HepG2 (cell line): Measurements from ENCODE around the gene OR2B2. TPM values are rescaled to one million over a fixed set of nuclear protein-coding genes. Genes with fewer than 3 reads are reported as not detected.
"Not testable (repeated sequence)": the region's sequence is repeated elsewhere in the genome, so short reads cannot be mapped to it uniquely, and the experiment has no call there.

Source experiments
- ATAC-seq: fragments of 200-7000 bp; cut with Tn5 transposase; 3 replicates; pipeline ENCODE4 v1.9.1; 2020; ENCODE audit warnings: mild to moderate bottlenecking, moderate library complexity
- BruUV-seq: library from RNA; stranded (reverse); fragments of 400-500 nt; replicated peaks from 2 replicates; lab custom pipeline; 2021; lab: Mats Ljungman, UMichigan
- CTCF ChIA-PET: fragments of 300-600 bp; formaldehyde crosslinking; extraction: SDS; loops from one replicate; lab custom pipeline; 2021; ENCODE audit warnings: low total read pairs, inconsistent platforms, low intra/inter-chr PET ratio; lab: Yijun Ruan, JAX
- POLR2A ChIA-PET: fragments of 350-600 bp; sonication (Branson Sonifier 250); formaldehyde crosslinking; loops from one replicate; lab custom pipeline; 2020; ENCODE audit warnings: antibody characterized with exemption, inconsistent platforms; lab: Yijun Ruan, JAX
- DNase-seq: peaks from one replicate; pipeline ENCODE4 v3.0.0-alpha.2; 2015; ENCODE audit warnings: low spot score
- FAIRE-seq: peaks from 3 replicates; lab custom pipeline; 2011; peaks lifted over from hg19 to GRCh38; lab: Jason Lieb, UNC
- H2AFZ ChIP-seq: one replicate; pipeline ENCODE4 v1.6.1; 2011; ENCODE audit warnings: low read length, inconsistent platforms
- H3K27ac ChIP-seq: fragments of 300-600 bp; 3 replicates; pipeline ENCODE4 v1.8.0; 2011; ENCODE audit warnings: mixed run types, mild to moderate bottlenecking, mixed read lengths, low read length, inconsistent platforms; ENCODE audit not compliant: insufficient read depth; ENCODE audit errors: extremely low read length
- H3K27me3 ChIP-seq, 2 experiments: fragments of 200-600 bp in 1 of 2; 2 replicates in 1 of 2; 3 replicates in 1 of 2; pipeline versions ENCODE4 v1.6.0 to v1.8.0; 2011; ENCODE audit warnings: low read length in 2 of 2, mild to moderate bottlenecking in 2 of 2, moderate library complexity in 2 of 2, inconsistent platforms in 1 of 2; ENCODE audit not compliant: insufficient read depth in 2 of 2, control insufficient read depth in 1 of 2
- H3K36me3 ChIP-seq, 2 experiments: fragments of 200-600 bp in 1 of 2; replicated peaks in 1 of 2; 2 replicates in 1 of 2; 3 replicates in 1 of 2; pipeline versions ENCODE4 v1.5.1 to v1.8.0; 2011; ENCODE audit warnings: low read length in 2 of 2, inconsistent platforms in 1 of 2; ENCODE audit not compliant: insufficient read depth in 2 of 2, control insufficient read depth in 1 of 2
- H3K4me1 ChIP-seq: 2 replicates; pipeline ENCODE4 v1.5.1; 2012; ENCODE audit warnings: low read length, inconsistent platforms; ENCODE audit not compliant: insufficient read depth
- H3K4me2 ChIP-seq: 2 replicates; pipeline ENCODE4 v1.6.0; 2011; ENCODE audit warnings: low read depth, low read length, inconsistent platforms
- H3K4me3 ChIP-seq, 3 experiments: fragments of 200-600 bp in 1 of 3; sonication (generic), shearing (Covaris generic) in 1 of 3; replicated peaks in 1 of 3; 2 replicates each; pipeline ENCODE4 v1.5.1; 2011 to 2016; ENCODE audit warnings: low read length in 3 of 3, inconsistent platforms in 2 of 3, low read depth in 2 of 3, mild to moderate bottlenecking in 2 of 3, control low read depth in 1 of 3, mixed read lengths in 1 of 3; ENCODE audit not compliant: insufficient read depth in 1 of 3
- H3K79me2 ChIP-seq: one replicate; pipeline ENCODE4 v1.6.1; 2011; ENCODE audit warnings: low read length, inconsistent platforms; ENCODE audit not compliant: insufficient read depth
- H3K9ac ChIP-seq: 2 replicates; pipeline ENCODE4 v1.6.0; 2011; ENCODE audit warnings: mild to moderate bottlenecking, low read depth, low read length, inconsistent platforms; ENCODE audit not compliant: insufficient read depth
- H3K9me3 ChIP-seq: 2 replicates; pipeline ENCODE4 v1.5.1; 2012; ENCODE audit warnings: mild to moderate bottlenecking, low read length
- H4K20me1 ChIP-seq: 2 replicates; pipeline ENCODE4 v1.6.0; 2011; ENCODE audit warnings: inconsistent platforms, mild to moderate bottlenecking, low read length, moderate library complexity; ENCODE audit not compliant: insufficient read depth
- ATF7 ChIP-seq, 2 experiments: fragments of 450-650 bp in 1 of 2; sonication (generic) in 1 of 2; formaldehyde crosslinking in 1 of 2; IDR thresholded peaks; 2 replicates each; pipeline versions ENCODE4 v1.4.0 to v1.6.1; 2016 to 2020; ENCODE audit warnings: antibody characterized with exemption in 1 of 2, mild to moderate bottlenecking in 1 of 2, missing genetic modification reagents in 1 of 2
- CREB1 ChIP-seq, 2 experiments: fragments of 450-650 bp in 1 of 2; IDR thresholded peaks; 2 replicates each; pipeline ENCODE4 v1.6.1; 2016 to 2017; ENCODE audit warnings: control low read depth in 1 of 2, mild to moderate bottlenecking in 1 of 2, missing compliant biosample characterization in 1 of 2, missing genetic modification characterization in 1 of 2
- YY1 ChIP-seq: IDR thresholded peaks from 2 replicates; pipeline ENCODE4 v1.6.1; 2011; ENCODE audit warnings: low read length, low read depth, moderate library complexity, mild to moderate bottlenecking; ENCODE audit not compliant: insufficient read depth, insufficient replicate concordance
- ZBTB20 ChIP-seq: sonication (generic); formaldehyde crosslinking; IDR thresholded peaks from 2 replicates; pipeline ENCODE4 v1.8.1; 2023; ENCODE audit warnings: missing genetic modification reagents, low read depth, mild to moderate bottlenecking, borderline replicate concordance
- ZNF121 ChIP-seq: sonication (generic); formaldehyde crosslinking; IDR thresholded peaks from 2 replicates; pipeline ENCODE4 v1.5.0; 2020; ENCODE audit warnings: mild to moderate bottlenecking, missing genetic modification reagents
- WGBS: methylation state at CpG from one replicate; pipeline ENCODE4 v1.1.6; 2017; ENCODE audit warnings: low lambda C conversion rate; 5-methylcytosine and 5-hydroxymethylcytosine counted together
- in situ Hi-C: cut with HindIII; loops from 2 replicates; pipeline ENCODE4 v1.10.0; 2017; ENCODE audit warnings: low pct_unique_long_range_greater_than_20kb; ENCODE audit not compliant: extremely low pct_ligation_motif_present
- intact Hi-C: fragments of 100-400 bp; cut with micrococcal nuclease; formaldehyde crosslinking; loops from one replicate; pipeline ENCODE4 v1.10.0; 2022; ENCODE audit not compliant: unreplicated experiment
- polyA plus RNA-seq, 8 experiments: library from polyadenylated mRNA; depleted of rRNA in 3 of 8; stranded (reverse) in 7 of 8; unstranded in 1 of 8; fragments of >200 nt; fragmentation: Illumina TruSeq in 4 of 8; extraction: Trizol in 4 of 8; gene quantifications; 2 replicates each; pipeline versions ENCODE4 v1.2.1 to v1.2.3, GENCODE V29; 2011 to 2016; ENCODE audit warnings: low read depth in 4 of 8, missing spikeins in 1 of 8, mixed read lengths in 1 of 8; ENCODE audit not compliant: insufficient read depth in 1 of 8
- total RNA-seq, 5 experiments: library from RNA; depleted of rRNA; stranded (reverse); fragments of >200 nt; fragmentation: Illumina TruSeq; extraction: Trizol; gene quantifications; 2 replicates each; pipeline ENCODE4 v1.2.3, GENCODE V29; 2016; ENCODE audit warnings: low read depth in 1 of 5
- TF ChIP-seq, protein P1 (sequence below): sonication (generic); formaldehyde crosslinking; IDR thresholded peaks from 2 replicates; pipeline ENCODE4 v1.5.0; 2020; ENCODE audit warnings: missing genetic modification reagents
- TF ChIP-seq, protein P2 (sequence below): sonication (generic); formaldehyde crosslinking; IDR thresholded peaks from 2 replicates; pipeline ENCODE4 v1.8.0; 2022; ENCODE audit warnings: missing genetic modification reagents, low read depth, mild to moderate bottlenecking, borderline replicate concordance
- TF ChIP-seq, protein P3 (sequence below): sonication (generic); formaldehyde crosslinking; IDR thresholded peaks from 2 replicates; pipeline ENCODE4 v1.5.0; 2020; ENCODE audit warnings: mild to moderate bottlenecking, missing genetic modification reagents

OR2B2 gene
- total and polyA plus RNA-seq, 2 of the 13 experiments (the other 11 are each of a cell fraction or from before 2014, with no cell fraction given) = not detected

DNA sequence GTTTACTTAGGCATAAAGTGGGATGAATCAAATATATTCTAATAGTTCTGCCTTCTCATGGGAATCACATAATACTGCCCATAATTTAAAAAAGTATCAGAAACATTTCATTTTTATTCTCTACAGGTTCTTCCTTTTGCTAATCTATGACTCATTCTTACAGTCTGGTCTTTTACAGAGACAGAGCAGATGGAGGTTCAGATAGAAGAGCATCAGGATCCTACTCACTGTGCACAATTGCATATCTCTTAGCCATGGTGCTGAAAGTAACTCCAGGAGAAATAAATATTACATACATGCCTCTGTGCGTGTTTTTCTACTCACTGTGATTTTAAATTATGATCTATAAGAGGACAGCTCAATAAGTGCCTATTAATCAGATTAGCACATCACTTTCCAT is 28.6 kb upstream of the OR2B2 start (continued):
- TF ChIP-seq, protein P1, sequence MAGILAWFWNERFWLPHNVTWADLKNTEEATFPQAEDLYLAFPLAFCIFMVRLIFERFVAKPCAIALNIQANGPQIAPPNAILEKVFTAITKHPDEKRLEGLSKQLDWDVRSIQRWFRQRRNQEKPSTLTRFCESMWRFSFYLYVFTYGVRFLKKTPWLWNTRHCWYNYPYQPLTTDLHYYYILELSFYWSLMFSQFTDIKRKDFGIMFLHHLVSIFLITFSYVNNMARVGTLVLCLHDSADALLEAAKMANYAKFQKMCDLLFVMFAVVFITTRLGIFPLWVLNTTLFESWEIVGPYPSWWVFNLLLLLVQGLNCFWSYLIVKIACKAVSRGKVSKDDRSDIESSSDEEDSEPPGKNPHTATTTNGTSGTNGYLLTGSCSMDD (CRISPR knock-in tag) = no peak
- TF ChIP-seq, protein P2, sequence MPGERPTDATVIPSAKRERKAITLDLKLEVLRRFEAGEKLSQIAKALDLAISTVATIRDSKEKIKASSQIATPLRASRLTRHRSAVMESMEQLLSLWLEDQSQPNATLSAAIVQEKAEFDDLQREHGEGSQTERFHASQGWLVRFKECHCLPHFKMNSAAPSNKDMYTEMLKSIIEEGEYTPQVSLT (CRISPR knock-in tag) = no peak
- TF ChIP-seq, protein P3, sequence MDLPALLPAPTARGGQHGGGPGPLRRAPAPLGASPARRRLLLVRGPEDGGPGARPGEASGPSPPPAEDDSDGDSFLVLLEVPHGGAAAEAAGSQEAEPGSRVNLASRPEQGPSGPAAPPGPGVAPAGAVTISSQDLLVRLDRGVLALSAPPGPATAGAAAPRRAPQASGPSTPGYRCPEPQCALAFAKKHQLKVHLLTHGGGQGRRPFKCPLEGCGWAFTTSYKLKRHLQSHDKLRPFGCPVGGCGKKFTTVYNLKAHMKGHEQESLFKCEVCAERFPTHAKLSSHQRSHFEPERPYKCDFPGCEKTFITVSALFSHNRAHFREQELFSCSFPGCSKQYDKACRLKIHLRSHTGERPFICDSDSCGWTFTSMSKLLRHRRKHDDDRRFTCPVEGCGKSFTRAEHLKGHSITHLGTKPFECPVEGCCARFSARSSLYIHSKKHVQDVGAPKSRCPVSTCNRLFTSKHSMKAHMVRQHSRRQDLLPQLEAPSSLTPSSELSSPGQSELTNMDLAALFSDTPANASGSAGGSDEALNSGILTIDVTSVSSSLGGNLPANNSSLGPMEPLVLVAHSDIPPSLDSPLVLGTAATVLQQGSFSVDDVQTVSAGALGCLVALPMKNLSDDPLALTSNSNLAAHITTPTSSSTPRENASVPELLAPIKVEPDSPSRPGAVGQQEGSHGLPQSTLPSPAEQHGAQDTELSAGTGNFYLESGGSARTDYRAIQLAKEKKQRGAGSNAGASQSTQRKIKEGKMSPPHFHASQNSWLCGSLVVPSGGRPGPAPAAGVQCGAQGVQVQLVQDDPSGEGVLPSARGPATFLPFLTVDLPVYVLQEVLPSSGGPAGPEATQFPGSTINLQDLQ (CRISPR knock-in tag) = no peak

DNA sequence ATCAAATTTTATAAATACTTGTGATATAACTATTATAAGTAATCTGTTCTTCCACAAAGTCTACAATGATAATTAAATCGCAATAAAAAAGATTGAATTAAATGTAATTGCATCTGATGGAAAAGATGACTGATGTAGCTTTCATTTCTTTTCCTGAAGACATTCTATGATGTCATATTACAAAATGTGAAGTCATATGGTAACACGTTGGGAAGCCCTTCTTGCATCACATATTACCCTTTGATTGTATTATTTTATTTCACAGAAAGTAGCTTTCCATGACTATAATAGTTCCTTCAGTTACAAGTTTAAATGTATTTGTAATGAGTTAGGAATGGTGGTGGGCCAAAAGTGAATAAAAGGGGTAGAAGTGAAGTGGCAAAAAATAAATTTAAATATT is 19.0 kb upstream of the OR2B2 start:
- ATAC-seq (no peak), FAIRE-seq (no peak), DNase-seq (no peak)
- Histone ChIP-seq H3K4me2 (no peak overlapping the region), H2AFZ (no peak overlapping the region), H3K9ac (no peak overlapping the region), H3K9me3 (no peaks in the 10 kb centered on the region), H4K20me1 (no peaks in the 10 kb centered on the region), H3K79me2 (no peaks in the 10 kb centered on the region), H3K27me3 (no peaks in the 10 kb centered on the region), H3K36me3 (no peaks in the 10 kb centered on the region), H3K4me1 (no peaks in the 10 kb centered on the region), H3K4me3 (no peak overlapping the region), H3K27ac (no peak overlapping the region)
- in situ Hi-C loops (no loop called here), intact Hi-C loops (no loop called here)
- ChIA-PET POLR2A (no interaction called here), CTCF (no interaction called here)
- TF ChIP-seq CREB1 (IDR thresholded peaks at IDR 0.05) = peak; percentile 47; the same call in 1 of the 2 replicates
- TF ChIP-seq CREB1 (CRISPR knock-in tag; IDR thresholded peaks at IDR 0.05) = no peak
- peak; percentile 77 for TF ChIP-seq ATF7 (IDR thresholded peaks at IDR 0.05)
- no peak for TF ChIP-seq ATF7 (CRISPR knock-in tag; IDR thresholded peaks at IDR 0.05)
- no peak for TF ChIP-seq ZBTB20 (CRISPR knock-in tag)
- no peak for TF ChIP-seq YY1
- no peak for TF ChIP-seq ZNF121 (CRISPR knock-in tag)
- WGBS = 24% methylated on average over 2 of the region's 2 CpGs
- no TSS peak for BruUV-seq

DNA sequence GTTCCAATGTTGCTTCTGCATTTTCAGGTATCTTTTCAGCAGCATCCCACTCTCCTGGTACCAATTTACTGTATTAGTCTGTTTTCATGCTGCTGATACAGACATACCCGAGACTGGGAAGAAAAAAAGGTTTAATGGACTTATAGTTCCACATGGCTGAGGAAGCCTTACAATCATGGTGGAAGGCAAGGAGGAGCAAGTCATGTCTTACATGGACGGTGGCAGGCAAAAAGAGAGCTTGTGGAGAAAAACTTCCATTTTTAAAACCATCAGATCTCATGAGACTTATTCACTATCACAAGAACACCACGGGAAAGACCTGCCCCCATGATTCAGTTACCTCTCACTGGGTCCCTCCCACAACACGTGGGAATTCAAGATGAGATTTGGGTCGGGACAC is 17.7 kb upstream of the OR2B2 start:
- H3K27me3 ChIP-seq, H3K9me3 ChIP-seq, in situ Hi-C loops, H3K9ac ChIP-seq, POLR2A ChIA-PET, intact Hi-C loops, H3K4me2 ChIP-seq, H4K20me1 ChIP-seq, CTCF ChIA-PET, ATAC-seq, BruUV-seq, DNase-seq, H3K27ac ChIP-seq, H2AFZ ChIP-seq, H3K36me3 ChIP-seq, H3K4me1 ChIP-seq, H3K79me2 ChIP-seq, H3K4me3 ChIP-seq, FAIRE-seq: not testable (repeated sequence)
- 0% methylated on average over 5 of the region's 5 CpGs for WGBS
